ENCODE data around the gene KLHL15.

- TF ChIP-seq EZH2 (IDR thresholded peaks at IDR 0.05; ENCODE audit: borderline replicate concordance) (no peak), EZH2phosphoT487 (IDR thresholded peaks at IDR 0.05; ENCODE audit: low read depth, severe bottlenecking, unreplicated experiment) (no peak)
- TF ChIP-seq, protein P1, sequence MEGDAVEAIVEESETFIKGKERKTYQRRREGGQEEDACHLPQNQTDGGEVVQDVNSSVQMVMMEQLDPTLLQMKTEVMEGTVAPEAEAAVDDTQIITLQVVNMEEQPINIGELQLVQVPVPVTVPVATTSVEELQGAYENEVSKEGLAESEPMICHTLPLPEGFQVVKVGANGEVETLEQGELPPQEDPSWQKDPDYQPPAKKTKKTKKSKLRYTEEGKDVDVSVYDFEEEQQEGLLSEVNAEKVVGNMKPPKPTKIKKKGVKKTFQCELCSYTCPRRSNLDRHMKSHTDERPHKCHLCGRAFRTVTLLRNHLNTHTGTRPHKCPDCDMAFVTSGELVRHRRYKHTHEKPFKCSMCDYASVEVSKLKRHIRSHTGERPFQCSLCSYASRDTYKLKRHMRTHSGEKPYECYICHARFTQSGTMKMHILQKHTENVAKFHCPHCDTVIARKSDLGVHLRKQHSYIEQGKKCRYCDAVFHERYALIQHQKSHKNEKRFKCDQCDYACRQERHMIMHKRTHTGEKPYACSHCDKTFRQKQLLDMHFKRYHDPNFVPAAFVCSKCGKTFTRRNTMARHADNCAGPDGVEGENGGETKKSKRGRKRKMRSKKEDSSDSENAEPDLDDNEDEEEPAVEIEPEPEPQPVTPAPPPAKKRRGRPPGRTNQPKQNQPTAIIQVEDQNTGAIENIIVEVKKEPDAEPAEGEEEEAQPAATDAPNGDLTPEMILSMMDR (IDR thresholded peaks at IDR 0.05; ENCODE audit: poor library complexity), result no peak
Measured at GRCh38 chrX:24063488-24063887, 36.5 kb upstream of the KLHL15 start.

Data from hepatocyte (in vitro differentiated cells).